ENCODE results near the gene CD163L1.

DNA sequence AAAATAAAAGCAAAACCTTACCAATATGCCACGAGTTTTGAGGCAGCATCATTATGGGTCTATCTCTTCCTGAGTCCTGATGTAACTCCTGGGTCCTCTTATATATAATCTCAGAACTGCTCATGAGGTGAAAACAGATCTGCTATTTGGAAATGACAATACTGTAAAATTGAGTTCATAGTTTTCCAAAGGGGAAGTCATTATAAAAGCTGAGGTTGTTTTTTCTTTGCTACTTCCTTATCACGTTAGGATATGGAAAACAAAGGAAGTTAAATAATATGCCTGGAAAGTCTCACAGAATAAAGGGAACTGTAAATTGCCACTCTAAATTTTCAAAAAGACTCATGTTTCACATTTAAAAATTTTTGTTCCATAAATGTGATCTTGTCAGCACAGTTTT lies at the start of gene CD163L1:
- TF ChIP-seq POLR2AphosphoS5 (IDR thresholded peaks at IDR 0.05) (no peak), POLR2A (IDR thresholded peaks at IDR 0.05; ENCODE audit: low read depth) (no peak)
